HG02852 (cell line): Measurements from ENCODE around the gene NBR1.
"Not testable (repeated sequence)": the region's sequence is repeated elsewhere in the genome, so short reads cannot be mapped to it uniquely, and the experiment has no call there.

Experiments
- ATAC-seq: cut with Tn5 transposase; IDR thresholded peaks from one replicate; pipeline ENCODE4 v1.9.1; 2021; ENCODE audit warnings: mild to moderate bottlenecking, moderate library complexity; ENCODE audit not compliant: unreplicated experiment

NBR1 gene

GRCh38 chr17:43212641-43213490 is 41.9 kb downstream of the NBR1 start:
- no peak for ATAC-seq

- ATAC-seq = no peak
Observed at GRCh38 chr17:43213545-43213944, 42.5 kb downstream of the NBR1 start.

GRCh38 chr17:43215341-43215740 is 44.3 kb downstream of the NBR1 start:
- no peak for ATAC-seq

- no peak for ATAC-seq
Observed at GRCh38 chr17:43216369-43216761, 45.4 kb downstream of the NBR1 start.

- no peak for ATAC-seq
Observed at GRCh38 chr17:43216762-43217613, 46.0 kb downstream of the NBR1 start.

- ATAC-seq = no peak
Observed at GRCh38 chr17:43217614-43218087, 46.6 kb downstream of the NBR1 start.

- ATAC-seq = no peak
Observed at GRCh38 chr17:43219001-43219400, 48.0 kb downstream of the NBR1 start.

- no peak for ATAC-seq
Observed at GRCh38 chr17:43219746-43220380, 48.8 kb downstream of the NBR1 start.

- no peak for ATAC-seq
Observed at GRCh38 chr17:43220511-43221125, 49.6 kb downstream of the NBR1 start.

GRCh38 chr17:43224146-43224705 is 53.2 kb downstream of the NBR1 start:
- no peak for ATAC-seq

GRCh38 chr17:43226393-43226792 is 55.4 kb downstream of the NBR1 start:
- ATAC-seq = no peak

- not testable (repeated sequence) for ATAC-seq
Observed at GRCh38 chr17:43228020-43228782, 57.2 kb downstream of the NBR1 start, which contains the start of gene CCDC200. CCDC200 (minus strand) TSS chr17:43228623; CDS start chr17:43228554, 69 bp downstream.

GRCh38 chr17:43231205-43232020 is 60.4 kb downstream of the NBR1 start:
- not testable (repeated sequence) for ATAC-seq

GRCh38 chr17:43232021-43232699 is 61.1 kb downstream of the NBR1 start:
- not testable (repeated sequence) for ATAC-seq

GRCh38 chr17:43233263-43233662 is 62.2 kb downstream of the NBR1 start:
- ATAC-seq = not testable (repeated sequence)

GRCh38 chr17:43233877-43234276 is 62.9 kb downstream of the NBR1 start, which contains the start of gene RNU2-1:
RNU2-1 (minus strand) TSS chr17:43233977.
- ATAC-seq = not testable (repeated sequence)

GRCh38 chr17:43239597-43239996 is 68.6 kb downstream of the NBR1 start:
- ATAC-seq = not testable (repeated sequence)
